K562 (cell line): ENCODE results near the gene CSF1. TPM values are rescaled to one million over a fixed set of nuclear protein-coding genes. Genes with fewer than 3 reads are reported as not detected.
A peak's percentile ranks its signal among the peaks of the same experiment; 100 is the strongest.

Experiments used
- C11orf30 ChIP-seq: fragments of 450-650 bp; IDR thresholded peaks from 2 replicates; pipeline ENCODE4 v1.6.1; 2016; ENCODE audit warnings: low read depth, mild to moderate bottlenecking
- HDGF ChIP-seq: fragments of 450-650 bp; IDR thresholded peaks from 2 replicates; pipeline ENCODE4 v1.6.1; 2016
- HNRNPK ChIP-seq: fragments of 200-400 bp; formaldehyde crosslinking; IDR thresholded peaks from one replicate; pipeline ENCODE4 v1.6.1; 2018; ENCODE audit warnings: mild to moderate bottlenecking, low read depth, low read length; ENCODE audit not compliant: poor library complexity, severe bottlenecking
- LARP7 ChIP-seq: fragments of 450-650 bp; IDR thresholded peaks from 2 replicates; pipeline ENCODE4 v1.6.1; 2016
- MYBL2 ChIP-seq, 2 experiments: fragments of 450-650 bp in 1 of 2; sonication (generic) in 1 of 2; formaldehyde crosslinking in 1 of 2; IDR thresholded peaks; 2 replicates each; pipeline versions ENCODE4 v1.6.1 to v1.8.1; 2017 to 2022; ENCODE audit warnings: borderline replicate concordance in 1 of 2, inconsistent platforms in 1 of 2, low read depth in 1 of 2, mild to moderate bottlenecking in 1 of 2, missing genetic modification reagents in 1 of 2, moderate library complexity in 1 of 2
- NR3C1 ChIP-seq: sonication (generic); formaldehyde crosslinking; IDR thresholded peaks from 2 replicates; pipeline ENCODE4 v1.8.1; 2022; ENCODE audit warnings: missing genetic modification reagents
- PML ChIP-seq: IDR thresholded peaks from 2 replicates; pipeline ENCODE4 v1.6.1; 2012; ENCODE audit warnings: low read length, inconsistent platforms
- PYGO2 ChIP-seq: fragments of 450-650 bp; IDR thresholded peaks from 2 replicates; pipeline ENCODE4 v1.6.1; 2016; ENCODE audit warnings: mild to moderate bottlenecking, missing genetic modification characterization, moderate library complexity, missing compliant biosample characterization
- RBM14 ChIP-seq: fragments of 200-400 bp; formaldehyde crosslinking; IDR thresholded peaks from 2 replicates; pipeline ENCODE4 v1.6.1; 2018; ENCODE audit warnings: low read depth, mild to moderate bottlenecking, low read length, moderate library complexity, borderline replicate concordance; ENCODE audit not compliant: insufficient read depth
- SMARCA5 ChIP-seq: fragments of 450-650 bp; IDR thresholded peaks from 2 replicates; pipeline ENCODE4 v1.6.1; 2016
- SRF ChIP-seq, 2 experiments: fragments of 250-450, 450-650 bp in 1 of 2; sonication (Bioruptor Pico) in 1 of 2; sonication (generic) in 1 of 2; formaldehyde crosslinking; IDR thresholded peaks; 2 replicates each; pipeline versions ENCODE4 v1.5.0 to v1.5.1; 2020 to 2022; ENCODE audit warnings: mild to moderate bottlenecking in 1 of 2, missing genetic modification reagents in 1 of 2
- SRSF9 ChIP-seq: fragments of 200-400 bp; formaldehyde crosslinking; IDR thresholded peaks from 2 replicates; pipeline ENCODE4 v1.6.1; 2017; ENCODE audit warnings: low read depth, low read length, borderline replicate concordance
- TEAD1 ChIP-seq, 2 experiments: fragments of 450-650 bp in 1 of 2; sonication (generic) in 1 of 2; formaldehyde crosslinking; IDR thresholded peaks; 2 replicates each; pipeline versions ENCODE4 v1.4.0 to v1.8.0; 2020 to 2022; ENCODE audit warnings: mild to moderate bottlenecking in 2 of 2, missing genetic modification reagents in 1 of 2
- TFAM ChIP-seq: fragments of 250-450 bp; sonication (Bioruptor Pico); conservative IDR thresholded peaks from 2 replicates; pipeline ENCODE4 v1.5.0; 2021; ENCODE audit warnings: mild to moderate bottlenecking, moderate library complexity
- ZNF175 ChIP-seq: fragments of 200-800 bp; sonication (Bioruptor generic); IDR thresholded peaks from 2 replicates; pipeline ENCODE4 v1.6.1; 2016; ENCODE audit warnings: low read depth, mild to moderate bottlenecking, missing genetic modification characterization, missing compliant biosample characterization
- ZNF316 ChIP-seq: fragments of 450-650 bp; IDR thresholded peaks from 2 replicates; pipeline ENCODE4 v1.6.1; 2016
- polyA plus RNA-seq, 8 experiments: library from polyadenylated mRNA; depleted of rRNA in 4 of 8; stranded (reverse) in 5 of 8; unstranded in 3 of 8; fragments of >200 nt; fragmentation: Nextera tagmentation in 2 of 8; fragmentation: Illumina TruSeq in 1 of 8; extraction: Ambion mirVana in 2 of 8; extraction: Trizol in 1 of 8; gene quantifications; 2 replicates each; pipeline versions ENCODE4 v1.2.1 to v1.2.3, GENCODE V29; 2011 to 2014; ENCODE audit warnings: inconsistent platforms in 1 of 8, missing spikeins in 1 of 8
- total RNA-seq, 7 experiments: library from RNA; depleted of rRNA in 6 of 7; stranded (reverse); fragments of >200 nt in 6 of 7; fragmentation: Illumina TruSeq in 2 of 7; extraction: Trizol in 2 of 7; gene quantifications; 2 replicates each; pipeline versions ENCODE4 v1.2.1 to v1.2.3, GENCODE V29; 2011 to 2021; ENCODE audit warnings: low replicate concordance in 1 of 7
- TF ChIP-seq, protein P1 (sequence below), 2 experiments: fragments of 450-650 bp; IDR thresholded peaks; 2 replicates each; pipeline ENCODE4 v1.6.1; 2018; ENCODE audit warnings: mild to moderate bottlenecking in 2 of 2, low read depth in 1 of 2; ENCODE audit not compliant: partially characterized antibody in 2 of 2
- TF ChIP-seq, protein P2 (sequence below): sonication (generic); formaldehyde crosslinking; IDR thresholded peaks from 2 replicates; pipeline ENCODE4 v1.8.1; 2023; ENCODE audit warnings: mild to moderate bottlenecking, missing genetic modification reagents
- TF ChIP-seq, protein P3 (sequence below): sonication (generic); formaldehyde crosslinking; IDR thresholded peaks from 2 replicates; pipeline ENCODE4 v1.4.0; 2020; ENCODE audit warnings: mild to moderate bottlenecking, missing genetic modification reagents

Gene CSF1
- total and polyA plus RNA-seq, 9 of the 15 experiments (the other 6 are each of a cell fraction or from before 2014, with no cell fraction given): 0.18 to 11.8 (median 2.8) TPM

DNA sequence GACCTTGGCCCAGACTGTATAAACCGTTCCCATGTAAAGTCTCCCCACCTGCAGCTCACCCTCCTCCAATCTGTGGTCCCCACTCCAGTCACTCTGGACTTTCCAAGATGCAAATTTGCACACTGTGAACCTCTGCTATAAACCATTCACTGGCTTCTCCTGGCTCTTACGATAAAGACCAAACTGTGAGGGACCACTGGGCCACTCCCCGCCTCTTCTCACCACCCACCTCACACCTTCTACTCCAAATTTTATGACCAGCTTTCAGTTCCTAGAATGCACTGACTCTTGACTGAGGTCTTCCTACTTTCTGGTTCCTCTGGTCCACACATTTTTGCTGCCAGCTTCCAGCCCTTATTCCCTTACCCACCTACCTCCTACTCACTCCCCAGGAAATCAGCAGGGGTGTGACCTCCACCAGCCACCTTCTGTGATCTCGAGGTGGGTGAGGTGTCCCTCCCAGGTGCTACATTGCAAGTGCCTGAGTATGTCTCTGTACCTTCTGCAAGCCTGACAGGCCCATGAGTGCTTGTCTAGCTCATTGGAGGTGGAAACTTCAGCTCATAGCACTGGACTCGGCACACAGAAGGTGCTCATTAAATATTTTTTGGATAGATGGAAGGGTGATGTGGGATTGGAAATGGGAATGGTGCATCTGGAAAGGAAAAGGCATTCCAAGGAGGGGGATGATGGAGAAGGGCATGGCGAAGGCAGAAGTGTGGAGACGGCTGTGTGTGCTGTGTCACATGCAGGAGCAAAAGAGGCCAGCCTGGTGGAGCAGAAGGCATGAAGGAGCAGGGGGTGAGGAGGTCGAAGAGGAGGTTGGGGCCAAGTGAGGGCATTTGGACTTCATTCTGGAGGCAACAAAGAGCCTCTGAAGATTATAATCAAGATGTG lies 15.6 kb upstream of the CSF1 start (continued):
- TF ChIP-seq C11orf30 (no peak), HNRNPK (no peak), ZNF175 (CRISPR knock-in tag) (no peak), SMARCA5 (peak; percentile 83), NR3C1 (no peak), LARP7 (peak; percentile 84; the same call in 1 of the 2 replicates), PML (no peak), HDGF (peak; percentile 92), PYGO2 (tag) (peak; percentile 43; the same call in 1 of the 2 replicates), SRF (CRISPR knock-in tag; IDR thresholded peaks at IDR 0.05) (0 out of 4 replicates have a peak, but pooled peaks of 1 of the 2 experiments have one; percentile 49), TFAM (CRISPR knock-in tag) (no peak), SRSF9 (no peak), MYBL2 (IDR thresholded peaks at IDR 0.05; ENCODE audit: low read depth) (no peak), MYBL2 (CRISPR knock-in tag; IDR thresholded peaks at IDR 0.05; ENCODE audit: borderline replicate concordance) (no peak), RBM14 (no peak), ZNF316 (no peak), TEAD1 (CRISPR knock-in tag; IDR thresholded peaks at IDR 0.05) (no peak)
- TF ChIP-seq, protein P1, sequence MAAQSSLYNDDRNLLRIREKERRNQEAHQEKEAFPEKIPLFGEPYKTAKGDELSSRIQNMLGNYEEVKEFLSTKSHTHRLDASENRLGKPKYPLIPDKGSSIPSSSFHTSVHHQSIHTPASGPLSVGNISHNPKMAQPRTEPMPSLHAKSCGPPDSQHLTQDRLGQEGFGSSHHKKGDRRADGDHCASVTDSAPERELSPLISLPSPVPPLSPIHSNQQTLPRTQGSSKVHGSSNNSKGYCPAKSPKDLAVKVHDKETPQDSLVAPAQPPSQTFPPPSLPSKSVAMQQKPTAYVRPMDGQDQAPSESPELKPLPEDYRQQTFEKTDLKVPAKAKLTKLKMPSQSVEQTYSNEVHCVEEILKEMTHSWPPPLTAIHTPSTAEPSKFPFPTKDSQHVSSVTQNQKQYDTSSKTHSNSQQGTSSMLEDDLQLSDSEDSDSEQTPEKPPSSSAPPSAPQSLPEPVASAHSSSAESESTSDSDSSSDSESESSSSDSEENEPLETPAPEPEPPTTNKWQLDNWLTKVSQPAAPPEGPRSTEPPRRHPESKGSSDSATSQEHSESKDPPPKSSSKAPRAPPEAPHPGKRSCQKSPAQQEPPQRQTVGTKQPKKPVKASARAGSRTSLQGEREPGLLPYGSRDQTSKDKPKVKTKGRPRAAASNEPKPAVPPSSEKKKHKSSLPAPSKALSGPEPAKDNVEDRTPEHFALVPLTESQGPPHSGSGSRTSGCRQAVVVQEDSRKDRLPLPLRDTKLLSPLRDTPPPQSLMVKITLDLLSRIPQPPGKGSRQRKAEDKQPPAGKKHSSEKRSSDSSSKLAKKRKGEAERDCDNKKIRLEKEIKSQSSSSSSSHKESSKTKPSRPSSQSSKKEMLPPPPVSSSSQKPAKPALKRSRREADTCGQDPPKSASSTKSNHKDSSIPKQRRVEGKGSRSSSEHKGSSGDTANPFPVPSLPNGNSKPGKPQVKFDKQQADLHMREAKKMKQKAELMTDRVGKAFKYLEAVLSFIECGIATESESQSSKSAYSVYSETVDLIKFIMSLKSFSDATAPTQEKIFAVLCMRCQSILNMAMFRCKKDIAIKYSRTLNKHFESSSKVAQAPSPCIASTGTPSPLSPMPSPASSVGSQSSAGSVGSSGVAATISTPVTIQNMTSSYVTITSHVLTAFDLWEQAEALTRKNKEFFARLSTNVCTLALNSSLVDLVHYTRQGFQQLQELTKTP (IDR thresholded peaks at IDR 0.05; ENCODE audit: low read depth in 1 of 2, partially characterized antibody in 2 of 2): no peak
- TF ChIP-seq, protein P2, sequence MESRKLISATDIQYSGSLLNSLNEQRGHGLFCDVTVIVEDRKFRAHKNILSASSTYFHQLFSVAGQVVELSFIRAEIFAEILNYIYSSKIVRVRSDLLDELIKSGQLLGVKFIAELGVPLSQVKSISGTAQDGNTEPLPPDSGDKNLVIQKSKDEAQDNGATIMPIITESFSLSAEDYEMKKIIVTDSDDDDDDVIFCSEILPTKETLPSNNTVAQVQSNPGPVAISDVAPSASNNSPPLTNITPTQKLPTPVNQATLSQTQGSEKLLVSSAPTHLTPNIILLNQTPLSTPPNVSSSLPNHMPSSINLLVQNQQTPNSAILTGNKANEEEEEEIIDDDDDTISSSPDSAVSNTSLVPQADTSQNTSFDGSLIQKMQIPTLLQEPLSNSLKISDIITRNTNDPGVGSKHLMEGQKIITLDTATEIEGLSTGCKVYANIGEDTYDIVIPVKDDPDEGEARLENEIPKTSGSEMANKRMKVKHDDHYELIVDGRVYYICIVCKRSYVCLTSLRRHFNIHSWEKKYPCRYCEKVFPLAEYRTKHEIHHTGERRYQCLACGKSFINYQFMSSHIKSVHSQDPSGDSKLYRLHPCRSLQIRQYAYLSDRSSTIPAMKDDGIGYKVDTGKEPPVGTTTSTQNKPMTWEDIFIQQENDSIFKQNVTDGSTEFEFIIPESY (CRISPR knock-in tag): no peak
- TF ChIP-seq, protein P3, sequence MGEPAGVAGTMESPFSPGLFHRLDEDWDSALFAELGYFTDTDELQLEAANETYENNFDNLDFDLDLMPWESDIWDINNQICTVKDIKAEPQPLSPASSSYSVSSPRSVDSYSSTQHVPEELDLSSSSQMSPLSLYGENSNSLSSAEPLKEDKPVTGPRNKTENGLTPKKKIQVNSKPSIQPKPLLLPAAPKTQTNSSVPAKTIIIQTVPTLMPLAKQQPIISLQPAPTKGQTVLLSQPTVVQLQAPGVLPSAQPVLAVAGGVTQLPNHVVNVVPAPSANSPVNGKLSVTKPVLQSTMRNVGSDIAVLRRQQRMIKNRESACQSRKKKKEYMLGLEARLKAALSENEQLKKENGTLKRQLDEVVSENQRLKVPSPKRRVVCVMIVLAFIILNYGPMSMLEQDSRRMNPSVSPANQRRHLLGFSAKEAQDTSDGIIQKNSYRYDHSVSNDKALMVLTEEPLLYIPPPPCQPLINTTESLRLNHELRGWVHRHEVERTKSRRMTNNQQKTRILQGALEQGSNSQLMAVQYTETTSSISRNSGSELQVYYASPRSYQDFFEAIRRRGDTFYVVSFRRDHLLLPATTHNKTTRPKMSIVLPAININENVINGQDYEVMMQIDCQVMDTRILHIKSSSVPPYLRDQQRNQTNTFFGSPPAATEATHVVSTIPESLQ (CRISPR knock-in tag): no peak
